Right lobe of liver (tissue), 6 donors: ENCODE measurements around the gene NAGPA. TPM values are rescaled to one million over a fixed set of nuclear protein-coding genes. Genes with fewer than 3 reads are reported as not detected.

Experiments used
- ATAC-seq, 4 donors: fragments of 200-7000 bp; cut with Tn5 transposase; one replicate each; pipeline ENCODE4 v1.9.1; 2020; ENCODE audit warnings: mild to moderate bottlenecking in 4 of 4, moderate library complexity in 4 of 4
- DNase-seq, 3 donors: peaks; one replicate each; pipeline ENCODE4 v3.0.0-alpha.2; 2020
- H3K27ac ChIP-seq, 3 donors: fragments of 200-600 bp; one replicate each; pipeline ENCODE4 v1.8.0; 2022
- H3K27me3 ChIP-seq, 2 donors: fragments of 200-600 bp; one replicate each; pipeline ENCODE4 v1.8.0; 2022
- H3K36me3 ChIP-seq, 4 donors: fragments of 200-600 bp; sonication (generic) in 1 of 4; one replicate each; pipeline versions ENCODE4 v1.5.1 to v1.8.0; 2017 to 2022; ENCODE audit warnings: control low read depth in 1 of 4
- H3K4me1 ChIP-seq, 4 donors: fragments of 200-600 bp; sonication (generic) in 1 of 4; one replicate each; pipeline versions ENCODE4 v1.5.1 to v1.8.0; 2017 to 2022; ENCODE audit warnings: control low read depth in 1 of 4
- H3K4me3 ChIP-seq, 3 donors: fragments of 200-600 bp; one replicate each; pipeline ENCODE4 v1.8.0; 2022
- H3K9me3 ChIP-seq, 4 donors: fragments of 200-600 bp; sonication (generic) in 1 of 4; one replicate each; pipeline versions ENCODE4 v1.5.1 to v1.8.0; 2017 to 2022; ENCODE audit warnings: control low read depth in 1 of 4
- CTCF ChIP-seq, 4 donors: fragments of 200-600 bp in 3 of 4; fragments of 450-650 bp in 1 of 4; IDR thresholded peaks; one replicate each; pipeline versions ENCODE4 v1.5.1 to v1.8.0; 2016 to 2022; ENCODE audit warnings: antibody characterized with exemption in 4 of 4, mild to moderate bottlenecking in 2 of 4
- POLR2A ChIP-seq: fragments of 450-650 bp; IDR thresholded peaks from one replicate; pipeline ENCODE4 v1.6.1; 2017; ENCODE audit warnings: antibody characterized with exemption, mild to moderate bottlenecking
- WGBS: methylation state at CpG from one replicate; pipeline ENCODE4 v1.1.6; 2018; ENCODE audit warnings: low coverage, low lambda C conversion rate; ENCODE audit not compliant: insufficient coverage; ENCODE audit errors: missing lambda C conversion rate; 5-methylcytosine and 5-hydroxymethylcytosine counted together
- intact Hi-C, 2 donors: fragments of 100-400 bp; cut with DNase I; formaldehyde crosslinking; loops; one replicate each; pipeline versions ENCODE4 v1.11.2 to v1.14.1; 2022
- total RNA-seq, 6 experiments: library from RNA; depleted of rRNA in 2 of 6; stranded (reverse); fragments of >200 nt in 2 of 6; fragmentation: NEBNext Ultra II Directional in 3 of 6; extraction: Animal tissue kit (Norgen Biotek cat#: 25700) in 3 of 6; gene quantifications; one replicate each; pipeline versions ENCODE4 v1.1.0 to v1.2.4, GENCODE V29; 2016 to 2023
- donor health status: DM: no; HTN: yes; CAD: no.
- donor health status: DM: no; HTN: no; CAD: no.
- donor health status: DM: no; HTN: no; CAD: no.
- donor health status: DM: no; HTN: yes; CAD: no.
- donor health status: DM: no; HTN: yes; CAD: no.

The NAGPA gene
- total RNA-seq, 6 experiments from 2014 or later = 6.6 to 22.1 (median 8.4) TPM

- H3K27me3 ChIP-seq = no peaks in the 10 kb centered on the region
- DNase-seq = no peak
- intact Hi-C loops = no loop called here
- no peaks in the 10 kb centered on the region for H3K9me3 ChIP-seq
- H3K4me3 ChIP-seq = no peak overlapping the region
- no peaks in the 10 kb centered on the region for H3K4me1 ChIP-seq
- 0% methylated on average over 8 of the region's 10 CpGs for WGBS
- H3K27ac ChIP-seq = no peak overlapping the region
- TF ChIP-seq CTCF (IDR thresholded peaks at IDR 0.05) (no peak), POLR2A (no peak)
- no peak for ATAC-seq
- no peaks in the 10 kb centered on the region for H3K36me3 ChIP-seq
Observed at GRCh38 chr16:4987250-4987579, 46.5 kb downstream of the NAGPA start.

- Histone ChIP-seq H3K9me3 (no peaks in the 10 kb centered on the region), H3K4me3 (no peak overlapping the region), H3K36me3 (no peaks in the 10 kb centered on the region), H3K27me3 (no peaks in the 10 kb centered on the region), H3K4me1 (no peaks in the 10 kb centered on the region), H3K27ac (no peak overlapping the region)
- no peak for TF ChIP-seq POLR2A
- no peak for TF ChIP-seq CTCF (IDR thresholded peaks at IDR 0.05)
- DNase-seq = no peak
- WGBS = 55% methylated on average over 5 of the region's 5 CpGs
- intact Hi-C loops = no loop called here
- ATAC-seq = no peak
Observed at GRCh38 chr16:4984174-4984990, 49.4 kb downstream of the NAGPA start.

- WGBS = 53% methylated on average over 4 of the region's 20 CpGs
- intact Hi-C loops = no loop called here
Observed at GRCh38 chr16:4982056-4982867, 51.5 kb downstream of the NAGPA start.

GRCh38 chr16:4981473-4981872, 52.3 kb downstream of the NAGPA start:
- 55% methylated on average over 6 of the region's 7 CpGs for WGBS
- ATAC-seq = no peak
- Histone ChIP-seq H3K27ac (no peak overlapping the region), H3K4me3 (no peak overlapping the region), H3K4me1 (no peaks in the 10 kb centered on the region), H3K27me3 (no peaks in the 10 kb centered on the region), H3K9me3 (no peaks in the 10 kb centered on the region), H3K36me3 (no peaks in the 10 kb centered on the region)
- TF ChIP-seq POLR2A = no peak
- no peak for TF ChIP-seq CTCF (IDR thresholded peaks at IDR 0.05)
- DNase-seq = no peak
- intact Hi-C loops = no loop called here

More at GRCh38 chr16:4982056-4982867, 51.5 kb downstream of the NAGPA start:
- Histone ChIP-seq H3K36me3 (no peaks in the 10 kb centered on the region), H3K9me3 (no peaks in the 10 kb centered on the region), H3K27me3 (no peaks in the 10 kb centered on the region), H3K4me1 (no peaks in the 10 kb centered on the region), H3K4me3 (no peak overlapping the region), H3K27ac (no peak overlapping the region)
- DNase-seq (peak in 1 of 3 donors; percentile 14), ATAC-seq (peak in 1 of 4 donors; percentile 30)
- no peak for TF ChIP-seq POLR2A
- no peak for TF ChIP-seq CTCF (IDR thresholded peaks at IDR 0.05)
